B cell (primary cell): ENCODE measurements around the gene RILP. TPM values are rescaled to one million over a fixed set of nuclear protein-coding genes. Genes with fewer than 3 reads are reported as not detected.

Experiments
- ATAC-seq: fragments of 200-7000 bp; cut with Tn5 transposase; one replicate; pipeline ENCODE4 v1.10.0; 2021; ENCODE audit warnings: low read depth, mild to moderate bottlenecking, moderate number of reproducible peaks, moderate library complexity
- CTCF ChIA-PET: fragments of 350-600 bp; sonication (Branson Sonifier 250); formaldehyde crosslinking; loops from one replicate; lab custom pipeline; 2021; ENCODE audit warnings: antibody characterized with exemption, inconsistent platforms; lab: Charles Lee
- POLR2A ChIA-PET: fragments of 350-600 bp; sonication (Branson Sonifier 250); formaldehyde crosslinking; loops from one replicate; lab custom pipeline; 2021; ENCODE audit warnings: antibody characterized with exemption; lab: Charles Lee
- DNase-seq: peaks from one replicate; pipeline ENCODE4 v3.0.0; 2013
- H2AFZ ChIP-seq: 2 replicates; pipeline ENCODE4 v1.6.1; 2012; ENCODE audit warnings: mild to moderate bottlenecking, low read depth, low read length; ENCODE audit not compliant: insufficient read depth, poor library complexity, severe bottlenecking
- H3K27ac ChIP-seq, 2 donors: 1 replicate in 1 of 2; 2 replicates in 1 of 2; pipeline ENCODE4 v1.5.1; 2012 to 2013; ENCODE audit warnings: low read length in 2 of 2, mild to moderate bottlenecking in 2 of 2, moderate library complexity in 1 of 2
- H3K27me3 ChIP-seq, 4 experiments: fragments of 200-600 bp in 1 of 4; sonication (generic) in 1 of 4; replicated peaks in 1 of 4; 1 replicate in 2 of 4; 2 replicates in 2 of 4; pipeline versions ENCODE4 v1.6.1 to v1.7.0; 2013 to 2016; ENCODE audit warnings: low read length in 3 of 4, mild to moderate bottlenecking in 2 of 4, mixed read lengths in 1 of 4, moderate library complexity in 1 of 4; ENCODE audit not compliant: insufficient read depth in 4 of 4, control insufficient read depth in 3 of 4; ENCODE audit errors: control extremely low read depth in 1 of 4
- H3K36me3 ChIP-seq, 2 experiments: replicated peaks in 1 of 2; 1 replicate in 1 of 2; 2 replicates in 1 of 2; pipeline versions ENCODE4 v1.6.1 to v1.7.1; 2013; ENCODE audit warnings: low read length in 1 of 2; ENCODE audit not compliant: insufficient read depth in 2 of 2, control insufficient read depth in 1 of 2; ENCODE audit errors: control extremely low read depth in 1 of 2, extremely low read depth in 1 of 2
- H3K4me1 ChIP-seq, 2 donors: fragments of 200-600 bp in 1 of 2; sonication (generic) in 1 of 2; 1 replicate in 1 of 2; 2 replicates in 1 of 2; pipeline versions ENCODE4 v1.5.1 to v1.6.1; 2013 to 2017; ENCODE audit warnings: low read length in 2 of 2; ENCODE audit not compliant: control insufficient read depth in 2 of 2, insufficient read depth in 2 of 2
- H3K4me2 ChIP-seq: replicated peaks from 2 replicates; pipeline ENCODE3; 2012; ENCODE audit warnings: mild to moderate bottlenecking, low read depth, low read length; ENCODE audit not compliant: poor library complexity, severe bottlenecking
- H3K4me3 ChIP-seq, 5 experiments: fragments of 200-600 bp in 1 of 5; sonication (generic) in 1 of 5; 1 replicate in 3 of 5; 2 replicates in 2 of 5; pipeline versions ENCODE4 v1.5.1 to v1.7.0; 2011 to 2016; ENCODE audit warnings: low read length in 4 of 5, mild to moderate bottlenecking in 4 of 5, low read depth in 2 of 5, control low read depth in 1 of 5, moderate library complexity in 1 of 5; ENCODE audit not compliant: insufficient read depth in 1 of 5; ENCODE audit errors: control extremely low read depth in 1 of 5, extremely low read depth in 1 of 5
- H3K79me2 ChIP-seq: fragments of 200-600 bp; sonication (generic); one replicate; pipeline ENCODE4 v1.6.0; 2016; ENCODE audit warnings: low read length; ENCODE audit not compliant: control insufficient read depth, insufficient read depth
- H3K9ac ChIP-seq: fragments of 200-600 bp; sonication (generic); 2 replicates; pipeline ENCODE4 v1.6.1; 2017; ENCODE audit warnings: mild to moderate bottlenecking, low read length, moderate library complexity
- H3K9me3 ChIP-seq, 3 donors: one replicate each; pipeline versions ENCODE4 v1.6.1 to v1.7.1; 2013; ENCODE audit warnings: low read length in 2 of 3; ENCODE audit not compliant: control insufficient read depth in 2 of 3, insufficient read depth in 1 of 3; ENCODE audit errors: control extremely low read depth in 1 of 3
- H4K20me1 ChIP-seq: 2 replicates; pipeline ENCODE4 v1.6.0; 2012; ENCODE audit warnings: mild to moderate bottlenecking, low read length; ENCODE audit not compliant: insufficient read depth, control insufficient read depth, poor library complexity, severe bottlenecking
- H3K27ac Mint-ChIP-seq: one replicate; pipeline ENCODE4 v1.8.0; 2021; ENCODE audit warnings: mixed read lengths
- H3K27me3 Mint-ChIP-seq: one replicate; pipeline ENCODE4 v1.8.0; 2021; ENCODE audit warnings: mixed read lengths
- H3K4me1 Mint-ChIP-seq: one replicate; pipeline ENCODE4 v1.8.0; 2021; ENCODE audit warnings: mixed read lengths
- H3K4me3 Mint-ChIP-seq: one replicate; pipeline ENCODE4 v1.8.0; 2021; ENCODE audit warnings: mixed read lengths
- H3K9me3 Mint-ChIP-seq: one replicate; pipeline ENCODE4 v1.8.0; 2022; ENCODE audit warnings: mixed read lengths; ENCODE audit not compliant: insufficient read depth
- EZH2 ChIP-seq: IDR thresholded peaks from 2 replicates; pipeline ENCODE4 v1.6.1; 2012; ENCODE audit warnings: borderline replicate concordance, low read depth, mild to moderate bottlenecking, moderate library complexity, low read length; ENCODE audit not compliant: insufficient read depth, poor library complexity, severe bottlenecking
- WGBS: methylation state at CpG from one replicate; pipeline ENCODE4 v1.1.5; 2013; ENCODE audit warnings: missing lambda C conversion rate; ENCODE audit not compliant: insufficient coverage; 5-methylcytosine and 5-hydroxymethylcytosine counted together
- intact Hi-C: fragments of 100-400 bp; cut with micrococcal nuclease; formaldehyde crosslinking; loops from one replicate; pipeline ENCODE4 v1.10.0; 2022
- polyA plus RNA-seq: library from polyadenylated mRNA; depleted of rRNA; stranded (reverse); fragments of >200 nt; gene quantifications from 2 replicates; pipeline ENCODE4 v1.2.3, GENCODE V29; 2012
- total RNA-seq, 2 donors: library from RNA; stranded (reverse); fragments of 120-200 nt in 1 of 2; gene quantifications; 1 replicate in 1 of 2; 2 replicates in 1 of 2; pipeline versions ENCODE4 v1.2.3 to v1.2.4, GENCODE V29; 2013 to 2022
- TF ChIP-seq, protein P1 (sequence below): fragments of 200-600 bp; IDR thresholded peaks from one replicate; pipeline ENCODE4 v1.8.0; 2022; ENCODE audit warnings: antibody characterized with exemption, mild to moderate bottlenecking

The RILP gene
- total and polyA plus RNA-seq, 2 donors (not counting 1 experiment from before 2014, with no cell fraction given): 1.1 to 7.0 TPM

DNA sequence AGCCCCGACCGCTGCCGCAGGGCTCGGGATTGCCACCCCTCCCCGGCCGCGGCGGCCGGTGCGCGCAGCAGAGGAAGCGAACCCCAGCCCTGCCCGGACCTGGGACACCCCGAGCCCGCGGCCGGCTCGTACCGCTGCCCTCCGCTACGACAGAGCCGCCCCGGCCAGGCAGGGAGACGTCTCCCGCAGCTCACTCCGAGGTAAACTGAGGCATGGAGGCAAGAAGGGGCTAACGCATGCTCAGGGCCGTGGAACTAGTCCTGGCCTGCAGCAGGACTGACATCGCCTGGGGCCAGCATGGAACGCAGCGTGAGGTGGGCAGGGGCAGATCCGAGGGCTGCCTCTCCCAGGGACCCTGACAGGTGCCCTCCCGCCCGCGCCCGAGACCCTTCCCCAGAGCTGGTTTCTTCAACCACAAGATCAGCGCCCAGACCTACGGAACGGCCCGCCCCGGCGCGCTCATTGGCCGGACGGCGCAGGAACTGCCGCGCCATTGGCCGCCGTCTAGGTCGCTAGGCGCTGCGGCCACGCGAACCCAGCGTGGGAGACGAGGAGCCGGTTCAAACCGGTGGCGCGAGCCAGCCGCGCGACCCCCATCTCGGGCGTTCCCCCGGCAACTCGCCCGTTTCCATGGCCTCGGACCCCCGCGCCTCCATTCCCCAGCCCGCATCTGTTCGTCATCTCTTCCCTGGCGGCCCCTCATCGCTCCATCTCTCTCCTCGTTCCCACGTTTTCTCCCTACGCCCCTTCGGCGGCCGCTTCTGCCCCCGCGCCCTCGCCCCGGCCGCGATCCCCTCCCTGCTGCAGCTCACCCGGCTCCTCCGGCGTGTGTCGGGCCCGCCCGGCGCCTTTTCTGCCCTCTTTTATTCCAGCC lies 21.4 kb downstream of the RILP start, which contains the start of gene SLC43A2:
Gene SLC43A2 (minus strand): TSS at position 853 of the 874 bp plus-strand sequence. CDS start 960 bp downstream, outside the sequence.
- Histone ChIP-seq H3K9ac (peak within 1 kb of the TSS; percentile 87), H3K27me3 (no peaks in the 10 kb centered on the region), H3K4me2 (peak within 1 kb of the TSS; percentile 100), H2AFZ (peak within 1 kb of the TSS; percentile 78), H3K79me2 (peaks cover 47% of the 10 kb centered on the region), H3K4me1 (peaks cover 49 to 57% of the 10 kb centered on the region in 2 donors), H3K27ac (peak within 1 kb of the TSS; percentile 94 to 97), H3K36me3 (peaks cover 0 to 18% of the 10 kb centered on the region in 2 experiments), H4K20me1 (no peaks in the 10 kb centered on the region), H3K9me3 (peaks cover 0 to 7% (median 0%) of the 10 kb centered on the region in 3 donors), H3K4me3 (peak within 1 kb of the TSS; percentile 74 to 97 (median 92))
- ATAC-seq (peak; percentile 53), DNase-seq (peak; percentile 89)
- WGBS: under 1% methylated on average over 92 of the region's 95 CpGs
- ChIA-PET CTCF (interaction anchor here (1.1 to 10.4 kb wide), 6 partner anchors 12 to 262 kb away, joined by 3 to 326 read pairs (median 24); partner anchors contain the start of genes RILP and SCARF1), POLR2A (interaction anchor here (0.6 to 7.3 kb wide), 21 partner anchors 10 to 257 kb away, joined by 3 to 127 read pairs (median 6); partner anchors contain the start of genes INPP5K, PITPNA and RILP)
- Mint-ChIP-seq H3K27me3 (no peaks in the 10 kb centered on the region), H3K4me1 (peaks cover 49% of the 10 kb centered on the region), H3K4me3 (peak within 1 kb of the TSS; percentile 94), H3K9me3 (no peaks in the 10 kb centered on the region), H3K27ac (peak within 1 kb of the TSS; percentile 98)
- TF ChIP-seq EZH2: no peak
- TF ChIP-seq, protein P1, sequence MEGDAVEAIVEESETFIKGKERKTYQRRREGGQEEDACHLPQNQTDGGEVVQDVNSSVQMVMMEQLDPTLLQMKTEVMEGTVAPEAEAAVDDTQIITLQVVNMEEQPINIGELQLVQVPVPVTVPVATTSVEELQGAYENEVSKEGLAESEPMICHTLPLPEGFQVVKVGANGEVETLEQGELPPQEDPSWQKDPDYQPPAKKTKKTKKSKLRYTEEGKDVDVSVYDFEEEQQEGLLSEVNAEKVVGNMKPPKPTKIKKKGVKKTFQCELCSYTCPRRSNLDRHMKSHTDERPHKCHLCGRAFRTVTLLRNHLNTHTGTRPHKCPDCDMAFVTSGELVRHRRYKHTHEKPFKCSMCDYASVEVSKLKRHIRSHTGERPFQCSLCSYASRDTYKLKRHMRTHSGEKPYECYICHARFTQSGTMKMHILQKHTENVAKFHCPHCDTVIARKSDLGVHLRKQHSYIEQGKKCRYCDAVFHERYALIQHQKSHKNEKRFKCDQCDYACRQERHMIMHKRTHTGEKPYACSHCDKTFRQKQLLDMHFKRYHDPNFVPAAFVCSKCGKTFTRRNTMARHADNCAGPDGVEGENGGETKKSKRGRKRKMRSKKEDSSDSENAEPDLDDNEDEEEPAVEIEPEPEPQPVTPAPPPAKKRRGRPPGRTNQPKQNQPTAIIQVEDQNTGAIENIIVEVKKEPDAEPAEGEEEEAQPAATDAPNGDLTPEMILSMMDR: no peak
- intact Hi-C loops: loop anchor here (1.0 to 5.0 kb wide), 5 partner anchors 21 to 774 kb away; partner anchors contain the start of genes INPP5K, MNT and PITPNA
